Activated CD4-positive, alpha-beta T cell treated with anti-CD3 and anti-CD28 coated beads, Interleukin-2, amount 50 U/mL, for 16 hours (primary cell): Measurements from ENCODE around the gene FTSJ1.
"Not testable (repeated sequence)": the region's sequence is repeated elsewhere in the genome, so short reads cannot be mapped to it uniquely, and the experiment has no call there.

Experiments used
- DNase-seq: peaks from one replicate; pipeline ENCODE4 v3.0.0-alpha.2; 2020

The FTSJ1 gene

GRCh38 chrX:48504261-48504660 lies 28.3 kb downstream of the FTSJ1 start:
- DNase-seq, result no peak

- DNase-seq, result no peak
These were observed 29.5 kb downstream of the FTSJ1 start for GRCh38 chrX:48505481-48505880.

- DNase-seq, result no peak
These were observed 31.2 kb downstream of the FTSJ1 start for GRCh38 chrX:48507246-48507645.

GRCh38 chrX:48508400-48509244 lies 32.6 kb downstream of the FTSJ1 start, which contains the start of gene PORCN:
TSS of gene PORCN (plus strand) at chrX:48508992. CDS start at chrX:48509821, 829 bp downstream.
- DNase-seq, result peak; percentile 80

DNA sequence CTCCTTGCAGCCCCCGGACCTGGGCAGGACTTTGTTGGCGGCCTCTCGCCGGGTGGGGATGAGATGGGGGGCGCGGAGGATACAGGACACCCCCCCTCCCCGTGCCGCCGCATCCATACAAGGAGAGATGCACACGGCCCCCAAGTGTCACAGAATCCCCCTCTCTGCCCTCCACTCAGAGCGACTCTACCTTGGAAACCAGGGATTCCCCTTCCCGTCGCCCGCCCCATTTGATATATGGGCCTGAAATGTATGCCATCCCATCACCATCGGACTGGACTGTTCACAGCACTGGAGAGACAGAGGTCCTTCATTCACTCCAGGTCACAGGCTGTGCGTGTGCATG lies 33.2 kb downstream of the FTSJ1 start:
- DNase-seq, result no peak

DNA sequence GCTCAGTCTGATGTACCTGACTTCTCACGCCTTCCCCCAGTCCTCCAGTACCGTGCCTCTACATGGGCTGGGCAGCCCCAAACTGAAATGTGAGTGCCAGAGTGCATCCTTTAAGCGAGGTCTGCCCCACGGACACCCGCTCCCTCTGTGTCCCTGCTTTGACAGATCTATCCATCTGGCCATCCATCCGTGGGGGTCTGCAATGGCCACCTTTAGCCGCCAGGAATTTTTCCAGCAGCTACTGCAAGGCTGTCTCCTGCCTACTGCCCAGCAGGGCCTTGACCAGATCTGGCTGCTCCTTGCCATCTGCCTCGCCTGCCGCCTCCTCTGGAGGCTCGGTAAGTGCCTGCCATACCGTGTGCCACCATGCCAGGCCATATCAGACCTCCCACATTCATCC lies 33.6 kb downstream of the FTSJ1 start:
- DNase-seq, result no peak

DNA sequence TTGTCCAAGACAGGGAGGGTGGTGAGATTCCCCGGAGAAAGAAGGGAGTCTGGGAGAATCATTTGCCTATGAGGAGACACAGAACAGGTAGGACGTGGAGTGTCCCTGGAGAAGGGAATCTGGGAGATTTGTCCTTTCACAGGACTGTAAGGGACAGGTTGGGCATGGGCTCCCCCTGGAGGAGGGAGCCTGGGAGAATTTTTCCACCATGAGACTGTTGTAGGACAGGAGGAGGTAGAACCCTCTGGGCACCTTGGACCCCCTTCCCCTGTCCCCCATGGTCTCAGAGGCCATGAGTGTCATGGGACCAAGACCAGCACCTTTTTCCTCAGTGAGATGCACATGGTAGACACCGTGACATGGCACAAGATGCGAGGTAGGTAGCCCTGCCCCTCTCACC lies 35.6 kb downstream of the FTSJ1 start:
- no peak for DNase-seq

- no peak for DNase-seq
These were observed 36.5 kb downstream of the FTSJ1 start for GRCh38 chrX:48512371-48512935.

DNA sequence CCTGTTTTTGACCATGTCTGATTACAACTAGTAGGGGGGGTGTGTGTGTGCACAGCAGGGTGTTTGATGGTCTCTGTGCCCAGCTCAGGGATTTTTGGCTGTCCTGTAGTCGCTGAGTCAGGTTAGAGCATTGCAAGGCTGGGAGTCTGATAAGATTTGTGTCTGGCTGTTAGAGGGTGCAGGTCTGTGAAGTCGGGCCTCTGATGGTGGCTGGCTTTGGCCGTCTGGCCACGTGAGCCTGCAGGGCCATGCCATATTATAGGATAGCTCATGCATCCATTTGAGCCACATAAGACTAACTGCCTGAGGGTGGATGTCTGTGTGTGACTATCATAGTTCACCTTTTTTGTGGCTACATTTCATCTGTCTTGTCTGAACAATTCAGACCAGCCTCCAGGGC lies 37.7 kb downstream of the FTSJ1 start:
- DNase-seq, result no peak

GRCh38 chrX:48514126-48514806 lies 38.3 kb downstream of the FTSJ1 start:
- no peak for DNase-seq

DNA sequence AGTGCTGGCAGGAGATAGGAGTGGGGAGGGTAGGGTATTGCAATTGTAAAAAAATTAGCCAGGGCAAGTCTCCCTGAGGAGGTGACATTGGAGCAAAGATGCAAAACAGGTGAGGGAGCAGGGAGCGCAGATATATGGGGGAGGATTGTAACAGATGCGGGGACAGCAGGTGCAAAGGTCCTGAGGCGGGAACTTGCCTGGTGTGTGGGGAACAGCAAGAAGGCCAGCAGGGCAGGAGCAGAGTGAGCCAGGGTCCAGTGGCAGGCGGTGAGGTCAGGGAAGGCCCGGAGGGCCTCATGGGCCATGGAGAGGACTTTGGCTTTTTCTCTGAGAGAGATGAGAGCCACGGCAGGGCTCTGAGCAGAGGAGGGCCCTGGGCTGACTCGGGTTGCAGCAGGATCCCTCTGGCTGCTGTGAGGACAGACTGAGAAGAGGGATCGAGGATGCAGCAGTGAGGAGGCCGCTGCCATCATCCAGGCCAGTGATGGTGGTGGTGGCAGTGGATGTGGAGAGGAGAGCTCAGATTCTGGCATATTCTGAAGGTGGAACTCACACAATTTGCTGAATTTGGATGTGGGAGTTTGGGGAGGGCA lies 39.0 kb downstream of the FTSJ1 start:
- no peak for DNase-seq

DNA sequence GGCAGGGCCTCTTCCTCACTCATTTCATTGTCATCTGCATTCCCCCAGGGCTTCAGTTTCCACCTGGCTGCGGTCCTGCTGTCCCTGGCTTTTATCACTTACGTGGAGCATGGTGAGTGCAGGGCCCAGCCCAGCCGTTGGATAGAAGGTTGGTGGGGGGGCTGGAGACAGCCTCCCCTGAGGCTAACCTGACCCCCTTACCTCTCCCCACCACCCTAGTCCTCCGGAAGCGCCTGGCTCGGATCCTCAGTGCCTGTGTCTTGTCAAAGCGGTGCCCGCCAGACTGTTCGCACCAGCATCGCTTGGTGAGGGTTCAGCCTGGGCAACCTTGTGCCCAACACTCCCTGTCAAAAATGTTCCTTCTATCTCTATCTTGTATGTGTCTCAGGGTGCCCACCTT lies 39.8 kb downstream of the FTSJ1 start:
- DNase-seq, result no peak

GRCh38 chrX:48516285-48516684 lies 40.3 kb downstream of the FTSJ1 start:
- DNase-seq, result no peak

- DNase-seq, result no peak
These were observed 41.0 kb downstream of the FTSJ1 start for GRCh38 chrX:48516987-48517386.

GRCh38 chrX:48519481-48519880 lies 43.5 kb downstream of the FTSJ1 start:
- not testable (repeated sequence) for DNase-seq

DNA sequence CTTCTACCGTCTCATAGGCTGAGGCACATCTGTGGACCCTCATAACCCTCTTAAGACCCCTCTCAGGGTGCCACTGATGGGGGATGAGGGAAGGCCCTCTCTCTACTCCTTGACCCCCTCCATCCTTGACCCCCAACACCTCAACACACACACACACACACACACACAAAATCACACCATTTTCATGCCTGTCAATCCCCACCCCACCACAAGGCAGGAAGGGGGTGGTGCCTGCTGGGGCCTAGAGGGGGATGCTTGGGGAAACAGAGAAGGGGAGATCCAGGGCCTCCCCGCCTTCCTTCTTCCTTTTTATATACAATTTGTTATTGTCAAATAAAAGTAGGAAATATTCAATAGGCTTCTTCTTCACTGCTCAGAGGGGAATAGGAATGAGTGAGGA lies 44.5 kb downstream of the FTSJ1 start:
- peak; percentile 31 for DNase-seq

DNA sequence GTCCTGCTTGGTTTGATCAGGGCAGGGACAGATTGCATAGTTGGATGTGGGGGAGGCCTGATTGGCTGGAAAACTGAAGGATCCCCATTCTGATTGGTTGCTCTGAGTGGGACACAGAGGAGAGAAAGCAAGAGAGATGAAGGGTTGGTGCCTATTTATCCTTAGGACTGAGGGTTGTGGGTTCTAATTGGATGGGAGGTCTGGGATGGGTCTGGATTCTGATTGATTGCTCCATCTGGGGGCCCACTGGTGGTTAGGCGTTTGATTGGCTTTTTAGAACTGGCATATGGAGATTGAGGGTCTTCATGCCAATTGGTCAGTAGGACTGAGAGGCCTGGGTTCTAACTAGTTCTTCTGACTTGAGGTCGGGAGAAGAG lies 45.0 kb downstream of the FTSJ1 start:
- DNase-seq, result peak; percentile 50

DNA sequence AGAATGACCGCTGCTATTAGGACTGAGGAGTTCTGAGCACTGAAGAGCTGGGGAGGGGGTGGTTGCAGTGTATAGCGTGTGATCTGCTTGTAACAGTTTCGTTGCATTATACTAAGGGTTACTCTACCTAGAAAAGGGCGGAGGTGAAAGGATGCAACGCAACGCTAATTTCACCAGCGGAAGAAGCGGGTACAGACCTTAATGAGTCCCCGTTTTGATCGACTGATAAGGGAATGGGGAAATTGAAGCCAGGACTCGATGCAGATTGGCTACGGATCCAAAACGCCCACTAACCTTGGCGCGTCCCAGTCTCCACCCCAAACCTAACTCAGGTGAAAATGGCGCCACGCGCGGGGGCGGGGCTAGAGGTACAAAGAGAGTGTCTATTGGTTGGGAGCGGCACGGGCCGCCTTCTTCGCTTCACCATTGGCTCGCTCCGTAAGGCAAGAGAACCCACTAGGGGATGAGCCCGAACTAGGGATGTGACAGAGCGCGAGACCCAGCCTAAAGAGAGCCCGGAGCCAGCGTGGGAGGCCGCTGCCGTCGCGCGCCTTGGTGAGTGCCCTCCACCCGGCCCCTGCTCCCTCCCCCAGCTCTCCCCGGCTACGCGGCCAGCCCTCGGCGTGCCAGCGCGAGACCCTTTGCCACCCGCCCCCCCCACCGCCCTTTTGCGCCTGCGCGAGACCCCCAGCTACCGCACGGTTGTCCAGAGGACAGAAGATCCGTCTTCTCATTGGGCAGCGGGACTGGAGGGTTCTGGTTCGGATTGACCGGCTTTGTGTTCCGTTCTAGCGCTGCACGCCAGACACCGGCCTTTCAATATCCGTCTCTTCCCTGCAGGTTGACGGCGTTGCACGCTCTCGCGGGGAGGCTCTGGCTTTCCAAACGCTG lies 45.6 kb downstream of the FTSJ1 start, which contains the start of gene EBP:
Gene EBP (plus strand): TSS at position 456 of the 891 bp plus-strand sequence. CDS start 1,964 bp downstream, outside the sequence.
- DNase-seq, result peak; percentile 96

- DNase-seq, result no peak
These were observed 46.3 kb downstream of the FTSJ1 start for GRCh38 chrX:48522291-48522690.

GRCh38 chrX:48523682-48524081 lies 47.7 kb downstream of the FTSJ1 start:
- no peak for DNase-seq

DNA sequence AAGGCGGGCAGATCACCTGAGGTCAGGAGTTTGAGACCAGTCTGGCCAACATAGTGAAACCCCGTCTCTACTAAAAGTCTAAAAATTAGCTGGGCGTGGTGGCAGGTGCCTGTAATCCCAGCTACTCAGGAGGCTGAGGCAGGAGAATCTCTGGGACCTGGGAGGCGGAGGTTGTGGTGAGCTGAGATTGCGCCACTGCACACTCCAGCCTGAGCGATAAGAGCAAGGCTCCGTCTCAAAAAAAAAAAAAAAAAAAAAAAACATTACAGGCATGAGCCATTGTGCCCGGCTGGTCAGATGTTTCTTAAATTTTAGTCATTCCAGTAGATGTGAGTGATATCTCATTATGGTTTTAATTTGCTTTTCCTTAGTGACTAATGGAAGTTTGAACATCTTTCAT lies 49.9 kb downstream of the FTSJ1 start:
- not testable (repeated sequence) for DNase-seq

- DNase-seq, result no peak
These were observed 54.7 kb downstream of the FTSJ1 start for GRCh38 chrX:48530736-48531135.
